Kidney epithelial cell (primary cell): ENCODE data around the gene BCAS3. TPM values are rescaled to one million over a fixed set of nuclear protein-coding genes. Genes with fewer than 3 reads are reported as not detected.
A peak's percentile ranks its signal among the peaks of the same experiment; 100 is the strongest.

Experiments used
- DNase-seq: peaks from one replicate; pipeline ENCODE4 v3.0.0-alpha.2; 2010; ENCODE audit warnings: low read depth
- H3K27me3 ChIP-seq: 2 replicates; pipeline ENCODE4 v1.6.0; 2011; ENCODE audit warnings: low read length; ENCODE audit not compliant: control insufficient read depth, insufficient read depth
- H3K36me3 ChIP-seq: 2 replicates; pipeline ENCODE4 v1.5.1; 2011; ENCODE audit warnings: low read length; ENCODE audit not compliant: control insufficient read depth, insufficient read depth
- H3K4me3 ChIP-seq: 2 replicates; pipeline ENCODE4 v1.5.1; 2011; ENCODE audit warnings: low read depth, mild to moderate bottlenecking, control low read depth, low read length
- total RNA-seq: library from RNA; depleted of rRNA; stranded (reverse); fragments of >200 nt; gene quantifications from 2 replicates; pipeline ENCODE4 v1.2.3, GENCODE V29; 2015
- TF ChIP-seq, protein P1 (sequence below): IDR thresholded peaks from 2 replicates; pipeline ENCODE4 v1.5.1; 2011; ENCODE audit warnings: mild to moderate bottlenecking, moderate library complexity, low read length, control low read depth, inconsistent platforms; ENCODE audit not compliant: insufficient read depth, poor library complexity, severe bottlenecking

BCAS3 gene
- total RNA-seq, 1 donor from 2014 or later = 26.7 TPM

DNA sequence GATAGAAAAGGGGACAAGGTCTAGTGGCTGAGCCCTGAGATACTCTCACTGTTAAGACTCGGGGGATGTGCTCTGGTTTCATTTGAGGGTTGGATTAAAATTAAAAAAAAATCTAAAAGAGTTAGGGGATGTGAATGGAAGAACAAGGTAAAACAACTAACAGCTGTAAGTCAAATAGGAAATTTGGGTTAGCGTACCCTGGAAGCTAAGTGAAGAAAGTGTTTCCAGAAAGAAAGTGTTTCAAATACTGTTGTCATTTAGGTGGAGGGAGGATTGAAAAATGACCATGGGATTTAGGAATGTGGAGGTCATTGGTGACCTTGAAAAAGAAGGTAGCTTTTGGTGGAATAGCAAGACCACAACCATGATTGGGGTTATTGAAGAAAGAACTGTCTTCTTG lies 40.0 kb upstream of the BCAS3 start:
- TF ChIP-seq, protein P1, sequence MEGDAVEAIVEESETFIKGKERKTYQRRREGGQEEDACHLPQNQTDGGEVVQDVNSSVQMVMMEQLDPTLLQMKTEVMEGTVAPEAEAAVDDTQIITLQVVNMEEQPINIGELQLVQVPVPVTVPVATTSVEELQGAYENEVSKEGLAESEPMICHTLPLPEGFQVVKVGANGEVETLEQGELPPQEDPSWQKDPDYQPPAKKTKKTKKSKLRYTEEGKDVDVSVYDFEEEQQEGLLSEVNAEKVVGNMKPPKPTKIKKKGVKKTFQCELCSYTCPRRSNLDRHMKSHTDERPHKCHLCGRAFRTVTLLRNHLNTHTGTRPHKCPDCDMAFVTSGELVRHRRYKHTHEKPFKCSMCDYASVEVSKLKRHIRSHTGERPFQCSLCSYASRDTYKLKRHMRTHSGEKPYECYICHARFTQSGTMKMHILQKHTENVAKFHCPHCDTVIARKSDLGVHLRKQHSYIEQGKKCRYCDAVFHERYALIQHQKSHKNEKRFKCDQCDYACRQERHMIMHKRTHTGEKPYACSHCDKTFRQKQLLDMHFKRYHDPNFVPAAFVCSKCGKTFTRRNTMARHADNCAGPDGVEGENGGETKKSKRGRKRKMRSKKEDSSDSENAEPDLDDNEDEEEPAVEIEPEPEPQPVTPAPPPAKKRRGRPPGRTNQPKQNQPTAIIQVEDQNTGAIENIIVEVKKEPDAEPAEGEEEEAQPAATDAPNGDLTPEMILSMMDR = no peak
- no peak overlapping the region for H3K4me3 ChIP-seq
- H3K27me3 ChIP-seq = no peaks in the 10 kb centered on the region
- no peak for DNase-seq
- no peaks in the 10 kb centered on the region for H3K36me3 ChIP-seq

- Histone ChIP-seq H3K4me3 (no peak overlapping the region), H3K27me3 (no peaks in the 10 kb centered on the region), H3K36me3 (no peaks in the 10 kb centered on the region)
- TF ChIP-seq, protein P1 = no peak
- DNase-seq = no peak
Measured at GRCh38 chr17:60639019-60639330, 38.7 kb upstream of the BCAS3 start.

- TF ChIP-seq, protein P1 = peak; percentile 58
- H3K4me3 ChIP-seq = no peak overlapping the region
- no peak for DNase-seq
- H3K27me3 ChIP-seq = no peaks in the 10 kb centered on the region
- H3K36me3 ChIP-seq = no peaks in the 10 kb centered on the region
Measured at GRCh38 chr17:60640503-60640902, 37.1 kb upstream of the BCAS3 start.

DNA sequence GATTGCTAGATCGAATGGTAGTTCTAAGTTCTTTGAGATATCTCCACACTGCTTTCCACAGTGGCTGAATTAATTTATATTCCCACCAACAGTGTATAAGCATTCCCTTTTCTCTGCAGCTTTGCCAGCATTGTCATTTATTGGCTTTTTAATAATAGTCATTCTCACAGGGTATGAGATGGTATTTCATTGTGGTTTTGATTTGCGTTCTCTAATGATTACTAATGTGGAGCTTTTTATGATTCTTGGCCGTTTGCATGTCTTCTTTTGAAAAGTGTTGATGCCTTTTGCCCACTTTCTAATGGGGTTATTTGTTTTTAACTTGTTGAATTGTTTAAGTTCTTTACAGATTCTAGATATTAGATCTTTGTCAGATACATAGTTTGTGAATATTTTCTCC lies 36.5 kb upstream of the BCAS3 start:
- no peak for DNase-seq
- TF ChIP-seq, protein P1 = no peak
- Histone ChIP-seq H3K36me3 (no peaks in the 10 kb centered on the region), H3K4me3 (no peak overlapping the region), H3K27me3 (no peaks in the 10 kb centered on the region)

DNA sequence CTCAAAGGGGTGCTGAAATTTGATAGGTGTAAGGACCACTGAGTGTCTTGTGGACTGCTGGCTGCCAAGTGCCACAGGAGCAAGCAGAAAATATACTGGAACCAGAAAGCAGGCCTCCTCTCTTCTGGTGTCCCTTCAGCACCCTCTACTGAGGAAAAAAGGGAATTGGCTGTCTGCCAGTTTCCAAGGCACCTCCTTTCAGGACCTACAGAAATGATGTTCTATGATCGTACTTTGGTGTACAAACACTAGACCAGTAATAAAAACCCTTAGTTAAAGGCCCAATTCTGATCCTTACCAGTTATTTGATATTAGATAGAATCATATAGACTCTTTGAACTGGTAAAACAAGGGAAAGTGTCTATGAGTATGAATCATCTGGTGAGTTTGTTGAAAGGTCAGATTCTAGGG lies 35.8 kb upstream of the BCAS3 start:
- Histone ChIP-seq H3K36me3 (no peaks in the 10 kb centered on the region), H3K4me3 (no peak overlapping the region), H3K27me3 (no peaks in the 10 kb centered on the region)
- peak; percentile 26 for DNase-seq
- TF ChIP-seq, protein P1 = peak; percentile 63

GRCh38 chr17:60645918-60646523 lies 31.6 kb upstream of the BCAS3 start:
- no peaks in the 10 kb centered on the region for H3K27me3 ChIP-seq
- no peak overlapping the region for H3K4me3 ChIP-seq
- no peaks in the 10 kb centered on the region for H3K36me3 ChIP-seq
- no peak for DNase-seq
- TF ChIP-seq, protein P1 = no peak
